HEK293 (cell line): ENCODE results near the gene DHX8.
A peak's percentile ranks its signal among the peaks of the same experiment; 100 is the strongest.

Experiments
- CTCF ChIA-PET: fragments of 350-600 bp; formaldehyde crosslinking; extraction: SDS; loops from one replicate; lab custom pipeline; 2021; ENCODE audit warnings: antibody characterized with exemption; lab: Yijun Ruan, JAX
- POLR2A ChIA-PET: fragments of 300-600 bp; formaldehyde crosslinking; extraction: SDS; loops from one replicate; lab custom pipeline; 2020; ENCODE audit warnings: antibody characterized with exemption, inconsistent platforms; lab: Yijun Ruan, JAX
- H3K27ac ChIP-seq: fragments of 200-500 bp; sonication (Bioruptor generic); 2 replicates; pipeline ENCODE4 v1.5.1; 2014; ENCODE audit warnings: low read depth, low read length, control low read depth, inconsistent platforms; ENCODE audit errors: extremely low read depth
- H3K36me3 ChIP-seq, 2 experiments: fragments of 200-500 bp in 1 of 2; sonication (Bioruptor generic) in 1 of 2; 1 replicate in 1 of 2; 2 replicates in 1 of 2; pipeline ENCODE4 v1.5.1; 2014 to 2017; ENCODE audit warnings: inconsistent platforms in 2 of 2, low read length in 2 of 2; ENCODE audit not compliant: control insufficient read depth in 2 of 2, insufficient read depth in 1 of 2
- H3K4me1 ChIP-seq: fragments of 200-500 bp; sonication (Bioruptor generic); 2 replicates; pipeline ENCODE4 v1.5.1; 2014; ENCODE audit warnings: mild to moderate bottlenecking, low read length, inconsistent platforms; ENCODE audit not compliant: control insufficient read depth, insufficient read depth
- H3K4me3 ChIP-seq: 2 replicates; pipeline ENCODE4 v1.5.1; 2011; ENCODE audit warnings: low read depth, mild to moderate bottlenecking, control low read depth, low read length, moderate library complexity
- H3K9me3 ChIP-seq: fragments of 200-500 bp; sonication (Bioruptor generic); 2 replicates; pipeline ENCODE4 v1.5.1; 2014; ENCODE audit warnings: low read depth, low read length, inconsistent platforms; ENCODE audit not compliant: control insufficient read depth, insufficient read depth
- WT1 ChIP-seq: fragments of 450-650 bp; formaldehyde crosslinking; IDR thresholded peaks from 2 replicates; pipeline ENCODE4 v1.5.1; 2016; ENCODE audit warnings: missing biosample characterization, missing genetic modification characterization
- ZBTB7A ChIP-seq: fragments of 450-650 bp; formaldehyde crosslinking; IDR thresholded peaks from 2 replicates; pipeline ENCODE4 v1.5.1; 2016; ENCODE audit warnings: low read depth, missing biosample characterization, missing genetic modification characterization
- ZNF169 ChIP-seq: fragments of 450-650 bp; formaldehyde crosslinking; IDR thresholded peaks from 2 replicates; pipeline ENCODE4 v1.5.1; 2016; ENCODE audit warnings: missing biosample characterization, missing genetic modification characterization
- ZNF221 ChIP-seq: fragments of 450-650 bp; formaldehyde crosslinking; IDR thresholded peaks from 2 replicates; pipeline ENCODE4 v1.5.1; 2017; ENCODE audit warnings: missing biosample characterization, missing genetic modification characterization, borderline replicate concordance
- ZNF239 ChIP-seq: fragments of 450-650 bp; formaldehyde crosslinking; IDR thresholded peaks from 2 replicates; pipeline ENCODE4 v1.5.1; 2016; ENCODE audit warnings: missing biosample characterization, missing genetic modification characterization
- ZNF248 ChIP-seq: fragments of 450-650 bp; formaldehyde crosslinking; IDR thresholded peaks from 2 replicates; pipeline ENCODE4 v1.5.1; 2017; ENCODE audit warnings: missing biosample characterization, missing genetic modification characterization
- ZNF335 ChIP-seq: fragments of 450-650 bp; formaldehyde crosslinking; conservative IDR thresholded peaks from 2 replicates; pipeline ENCODE4 v1.5.1; 2016; ENCODE audit warnings: missing biosample characterization, missing genetic modification characterization
- ZNF510 ChIP-seq: fragments of 450-650 bp; formaldehyde crosslinking; IDR thresholded peaks from 2 replicates; pipeline ENCODE4 v1.5.1; 2018; ENCODE audit warnings: mild to moderate bottlenecking, missing genetic modification characterization, missing biosample characterization; ENCODE audit not compliant: insufficient replicate concordance
- ZNF623 ChIP-seq: fragments of 450-650 bp; formaldehyde crosslinking; IDR thresholded peaks from 2 replicates; pipeline ENCODE4 v1.5.1; 2016; ENCODE audit warnings: missing biosample characterization, missing genetic modification characterization
- ZNF629 ChIP-seq: fragments of 450-650 bp; formaldehyde crosslinking; IDR thresholded peaks from 2 replicates; pipeline ENCODE4 v1.5.1; 2017; ENCODE audit warnings: missing biosample characterization, missing genetic modification characterization
- ZSCAN16 ChIP-seq: fragments of 450-650 bp; formaldehyde crosslinking; IDR thresholded peaks from 2 replicates; pipeline ENCODE4 v1.5.1; 2016; ENCODE audit warnings: missing biosample characterization, missing genetic modification characterization
- TF ChIP-seq, protein P1 (sequence below): fragments of 450-650 bp; formaldehyde crosslinking; IDR thresholded peaks from 2 replicates; pipeline ENCODE4 v1.5.1; 2016; ENCODE audit warnings: missing biosample characterization, missing genetic modification characterization
- TF ChIP-seq, protein P2 (sequence below): fragments of 450-650 bp; formaldehyde crosslinking; IDR thresholded peaks from 2 replicates; pipeline ENCODE4 v1.5.1; 2016; ENCODE audit warnings: missing biosample characterization, missing genetic modification characterization
- TF ChIP-seq, protein P3 (sequence below): fragments of 450-650 bp; formaldehyde crosslinking; IDR thresholded peaks from 2 replicates; pipeline ENCODE4 v1.5.1; 2016; ENCODE audit warnings: missing biosample characterization, missing genetic modification characterization, low read depth
- TF ChIP-seq, protein P4 (sequence below): fragments of 450-650 bp; formaldehyde crosslinking; IDR thresholded peaks from 2 replicates; pipeline ENCODE4; 2016; ENCODE audit warnings: missing biosample characterization, missing genetic modification characterization
- TF ChIP-seq, protein P5 (sequence below): fragments of 450-650 bp; formaldehyde crosslinking; IDR thresholded peaks from 2 replicates; pipeline ENCODE4 v1.5.1; 2016; ENCODE audit warnings: missing biosample characterization, missing genetic modification characterization, borderline replicate concordance
- TF ChIP-seq, protein P6 (sequence below): fragments of 450-650 bp; formaldehyde crosslinking; IDR thresholded peaks from 2 replicates; pipeline ENCODE4 v1.5.1; 2017; ENCODE audit warnings: missing biosample characterization, missing genetic modification characterization

DHX8 gene

DNA sequence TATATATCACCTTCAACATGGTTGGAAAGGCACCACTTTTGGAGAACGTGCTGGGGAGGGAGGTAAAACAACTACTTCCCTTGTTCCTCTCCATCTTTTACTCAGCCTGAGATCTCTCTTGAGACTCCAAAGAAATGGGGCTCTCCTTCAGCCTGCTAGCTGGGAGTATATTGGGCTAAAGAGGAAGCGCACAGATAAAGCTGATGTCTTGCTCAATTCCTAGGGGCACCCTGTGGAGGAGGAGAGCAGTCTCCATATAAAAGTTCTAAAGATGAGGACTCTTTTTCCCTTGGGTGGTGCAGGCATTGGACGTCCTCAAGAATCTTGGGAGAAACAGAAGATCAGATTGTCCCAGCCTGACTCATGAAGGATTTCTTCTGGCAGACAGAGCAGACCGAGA is 67.0 kb downstream of the DHX8 start (continued):
- TF ChIP-seq, protein P1, sequence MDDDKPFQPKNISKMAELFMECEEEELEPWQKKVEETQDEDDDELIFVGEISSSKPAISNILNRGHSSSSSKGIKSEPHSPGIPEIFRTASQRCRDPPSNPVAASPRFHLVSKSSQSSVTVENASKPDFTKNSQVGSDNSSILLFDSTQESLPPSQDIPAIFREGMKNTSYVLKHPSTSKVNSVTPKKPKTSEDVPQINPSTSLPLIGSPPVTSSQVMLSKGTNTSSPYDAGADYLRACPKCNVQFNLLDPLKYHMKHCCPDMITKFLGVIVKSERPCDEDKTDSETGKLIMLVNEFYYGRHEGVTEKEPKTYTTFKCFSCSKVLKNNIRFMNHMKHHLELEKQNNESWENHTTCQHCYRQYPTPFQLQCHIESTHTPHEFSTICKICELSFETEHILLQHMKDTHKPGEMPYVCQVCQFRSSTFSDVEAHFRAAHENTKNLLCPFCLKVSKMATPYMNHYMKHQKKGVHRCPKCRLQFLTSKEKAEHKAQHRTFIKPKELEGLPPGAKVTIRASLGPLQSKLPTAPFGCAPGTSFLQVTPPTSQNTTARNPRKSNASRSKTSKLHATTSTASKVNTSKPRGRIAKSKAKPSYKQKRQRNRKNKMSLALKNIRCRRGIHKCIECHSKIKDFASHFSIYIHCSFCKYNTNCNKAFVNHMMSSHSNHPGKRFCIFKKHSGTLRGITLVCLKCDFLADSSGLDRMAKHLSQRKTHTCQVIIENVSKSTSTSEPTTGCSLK (tag by site-specific recombination) = no peak
- no peak for TF ChIP-seq ZNF510 (tag by site-specific recombination)
- TF ChIP-seq, protein P2, sequence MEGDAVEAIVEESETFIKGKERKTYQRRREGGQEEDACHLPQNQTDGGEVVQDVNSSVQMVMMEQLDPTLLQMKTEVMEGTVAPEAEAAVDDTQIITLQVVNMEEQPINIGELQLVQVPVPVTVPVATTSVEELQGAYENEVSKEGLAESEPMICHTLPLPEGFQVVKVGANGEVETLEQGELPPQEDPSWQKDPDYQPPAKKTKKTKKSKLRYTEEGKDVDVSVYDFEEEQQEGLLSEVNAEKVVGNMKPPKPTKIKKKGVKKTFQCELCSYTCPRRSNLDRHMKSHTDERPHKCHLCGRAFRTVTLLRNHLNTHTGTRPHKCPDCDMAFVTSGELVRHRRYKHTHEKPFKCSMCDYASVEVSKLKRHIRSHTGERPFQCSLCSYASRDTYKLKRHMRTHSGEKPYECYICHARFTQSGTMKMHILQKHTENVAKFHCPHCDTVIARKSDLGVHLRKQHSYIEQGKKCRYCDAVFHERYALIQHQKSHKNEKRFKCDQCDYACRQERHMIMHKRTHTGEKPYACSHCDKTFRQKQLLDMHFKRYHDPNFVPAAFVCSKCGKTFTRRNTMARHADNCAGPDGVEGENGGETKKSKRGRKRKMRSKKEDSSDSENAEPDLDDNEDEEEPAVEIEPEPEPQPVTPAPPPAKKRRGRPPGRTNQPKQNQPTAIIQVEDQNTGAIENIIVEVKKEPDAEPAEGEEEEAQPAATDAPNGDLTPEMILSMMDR (tag by site-specific recombination) = no peak
- no peak for TF ChIP-seq WT1
- TF ChIP-seq ZNF248 (tag by site-specific recombination) = no peak
- TF ChIP-seq, protein P3, sequence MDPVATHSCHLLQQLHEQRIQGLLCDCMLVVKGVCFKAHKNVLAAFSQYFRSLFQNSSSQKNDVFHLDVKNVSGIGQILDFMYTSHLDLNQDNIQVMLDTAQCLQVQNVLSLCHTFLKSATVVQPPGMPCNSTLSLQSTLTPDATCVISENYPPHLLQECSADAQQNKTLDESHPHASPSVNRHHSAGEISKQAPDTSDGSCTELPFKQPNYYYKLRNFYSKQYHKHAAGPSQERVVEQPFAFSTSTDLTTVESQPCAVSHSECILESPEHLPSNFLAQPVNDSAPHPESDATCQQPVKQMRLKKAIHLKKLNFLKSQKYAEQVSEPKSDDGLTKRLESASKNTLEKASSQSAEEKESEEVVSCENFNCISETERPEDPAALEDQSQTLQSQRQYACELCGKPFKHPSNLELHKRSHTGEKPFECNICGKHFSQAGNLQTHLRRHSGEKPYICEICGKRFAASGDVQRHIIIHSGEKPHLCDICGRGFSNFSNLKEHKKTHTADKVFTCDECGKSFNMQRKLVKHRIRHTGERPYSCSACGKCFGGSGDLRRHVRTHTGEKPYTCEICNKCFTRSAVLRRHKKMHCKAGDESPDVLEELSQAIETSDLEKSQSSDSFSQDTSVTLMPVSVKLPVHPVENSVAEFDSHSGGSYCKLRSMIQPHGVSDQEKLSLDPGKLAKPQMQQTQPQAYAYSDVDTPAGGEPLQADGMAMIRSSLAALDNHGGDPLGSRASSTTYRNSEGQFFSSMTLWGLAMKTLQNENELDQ = no peak
- no peak for TF ChIP-seq ZNF623
- TF ChIP-seq, protein P4, sequence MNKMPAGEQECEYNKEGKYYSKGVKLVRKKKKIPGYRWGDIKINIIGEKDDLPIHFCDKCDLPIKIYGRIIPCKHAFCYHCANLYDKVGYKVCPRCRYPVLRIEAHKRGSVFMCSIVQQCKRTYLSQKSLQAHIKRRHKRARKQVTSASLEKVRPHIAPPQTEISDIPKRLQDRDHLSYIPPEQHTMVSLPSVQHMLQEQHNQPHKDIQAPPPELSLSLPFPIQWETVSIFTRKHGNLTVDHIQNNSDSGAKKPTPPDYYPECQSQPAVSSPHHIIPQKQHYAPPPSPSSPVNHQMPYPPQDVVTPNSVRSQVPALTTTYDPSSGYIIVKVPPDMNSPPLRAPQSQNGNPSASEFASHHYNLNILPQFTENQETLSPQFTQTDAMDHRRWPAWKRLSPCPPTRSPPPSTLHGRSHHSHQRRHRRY (tag by site-specific recombination) = no peak

DNA sequence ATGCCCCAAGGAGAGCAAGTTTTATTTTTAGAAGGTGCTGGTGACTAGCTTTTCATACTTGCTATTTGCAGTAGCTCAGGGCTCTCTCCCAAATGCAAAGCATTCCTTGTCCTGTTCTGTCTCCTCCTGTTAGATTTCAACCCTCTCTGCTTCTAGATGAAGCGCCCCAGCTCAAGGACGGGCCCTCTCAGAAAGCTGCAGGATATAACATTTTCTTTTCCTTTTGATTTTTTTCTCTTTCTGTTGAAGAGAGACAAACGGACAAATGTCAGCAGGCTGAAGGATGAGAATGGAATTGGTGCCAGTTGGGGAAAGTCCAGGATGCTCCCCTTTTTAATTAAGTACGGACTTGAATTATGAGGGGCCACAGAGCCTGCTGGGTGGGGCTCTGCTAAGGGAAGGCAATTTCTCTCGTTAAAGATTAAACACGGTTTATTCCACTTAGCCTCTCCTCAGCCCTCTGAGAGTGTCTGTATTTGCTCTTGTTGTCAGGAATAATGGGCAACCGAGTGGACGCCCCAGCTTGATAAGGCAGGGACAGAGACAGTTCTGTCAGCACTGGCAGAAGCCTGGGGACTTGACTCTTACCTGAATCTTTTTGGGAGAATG is 68.6 kb downstream of the DHX8 start:
- H3K9me3 ChIP-seq = no peaks in the 10 kb centered on the region
- H3K4me1 ChIP-seq = peaks cover 15% of the 10 kb centered on the region
- ChIA-PET CTCF (interaction anchor here (0.6 to 1.4 kb wide), 6 partner anchors 18 to 142 kb away, joined by 3 to 9 read pairs (median 3); partner anchors contain the start of gene DHX8), POLR2A (interaction anchor here (0.7 to 1.4 kb wide), 2 partner anchors 21 to 412 kb away, joined by 4 read pairs; no protein-coding TSS in a partner anchor)
- H3K36me3 ChIP-seq = no peaks in the 10 kb centered on the region
- H3K4me3 ChIP-seq = no peak overlapping the region
- no peak for TF ChIP-seq ZNF239 (tag by site-specific recombination)
- 0 out of 2 replicates have a peak, but pooled peaks have one; percentile 12 for TF ChIP-seq ZNF335 (tag by site-specific recombination)
- no peak overlapping the region for H3K27ac ChIP-seq

DNA sequence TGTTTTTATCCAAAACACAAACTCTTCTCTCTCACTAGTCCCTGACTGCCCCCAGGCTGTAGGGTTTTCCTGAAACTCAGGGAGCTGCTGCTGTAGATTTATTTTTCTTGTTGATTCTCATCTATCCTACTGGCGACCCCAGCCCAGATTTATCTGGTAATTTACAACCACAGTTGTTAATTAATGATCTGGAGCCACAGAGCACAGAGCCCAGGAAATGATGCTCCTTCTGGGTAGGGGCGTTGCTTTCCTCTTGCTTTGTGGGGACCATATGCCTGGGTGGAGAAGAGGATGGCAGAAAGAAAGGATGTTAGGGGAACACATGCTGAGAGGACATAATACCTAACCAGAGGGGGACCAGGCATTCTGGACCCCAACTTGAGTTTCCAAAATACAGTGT is 69.8 kb downstream of the DHX8 start:
- ChIA-PET POLR2A (no interaction called here), CTCF (interaction anchor here (0.7 to 1.4 kb wide), 4 partner anchors 23 to 325 kb away, joined by 4 to 5 read pairs (median 4); no protein-coding TSS in a partner anchor)
- no peak for TF ChIP-seq ZSCAN16 (tag by site-specific recombination)
- TF ChIP-seq, protein P5, sequence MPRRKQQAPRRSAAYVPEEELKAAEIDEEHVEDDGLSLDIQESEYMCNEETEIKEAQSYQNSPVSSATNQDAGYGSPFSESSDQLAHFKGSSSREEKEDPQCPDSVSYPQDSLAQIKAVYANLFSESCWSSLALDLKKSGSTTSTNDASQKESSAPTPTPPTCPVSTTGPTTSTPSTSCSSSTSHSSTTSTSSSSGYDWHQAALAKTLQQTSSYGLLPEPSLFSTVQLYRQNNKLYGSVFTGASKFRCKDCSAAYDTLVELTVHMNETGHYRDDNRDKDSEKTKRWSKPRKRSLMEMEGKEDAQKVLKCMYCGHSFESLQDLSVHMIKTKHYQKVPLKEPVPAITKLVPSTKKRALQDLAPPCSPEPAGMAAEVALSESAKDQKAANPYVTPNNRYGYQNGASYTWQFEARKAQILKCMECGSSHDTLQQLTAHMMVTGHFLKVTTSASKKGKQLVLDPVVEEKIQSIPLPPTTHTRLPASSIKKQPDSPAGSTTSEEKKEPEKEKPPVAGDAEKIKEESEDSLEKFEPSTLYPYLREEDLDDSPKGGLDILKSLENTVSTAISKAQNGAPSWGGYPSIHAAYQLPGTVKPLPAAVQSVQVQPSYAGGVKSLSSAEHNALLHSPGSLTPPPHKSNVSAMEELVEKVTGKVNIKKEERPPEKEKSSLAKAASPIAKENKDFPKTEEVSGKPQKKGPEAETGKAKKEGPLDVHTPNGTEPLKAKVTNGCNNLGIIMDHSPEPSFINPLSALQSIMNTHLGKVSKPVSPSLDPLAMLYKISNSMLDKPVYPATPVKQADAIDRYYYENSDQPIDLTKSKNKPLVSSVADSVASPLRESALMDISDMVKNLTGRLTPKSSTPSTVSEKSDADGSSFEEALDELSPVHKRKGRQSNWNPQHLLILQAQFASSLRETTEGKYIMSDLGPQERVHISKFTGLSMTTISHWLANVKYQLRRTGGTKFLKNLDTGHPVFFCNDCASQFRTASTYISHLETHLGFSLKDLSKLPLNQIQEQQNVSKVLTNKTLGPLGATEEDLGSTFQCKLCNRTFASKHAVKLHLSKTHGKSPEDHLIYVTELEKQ (tag by site-specific recombination) = no peak
- no peak for TF ChIP-seq ZNF629 (tag by site-specific recombination)
- TF ChIP-seq ZNF169 (tag by site-specific recombination) = no peak
- TF ChIP-seq, protein P6, sequence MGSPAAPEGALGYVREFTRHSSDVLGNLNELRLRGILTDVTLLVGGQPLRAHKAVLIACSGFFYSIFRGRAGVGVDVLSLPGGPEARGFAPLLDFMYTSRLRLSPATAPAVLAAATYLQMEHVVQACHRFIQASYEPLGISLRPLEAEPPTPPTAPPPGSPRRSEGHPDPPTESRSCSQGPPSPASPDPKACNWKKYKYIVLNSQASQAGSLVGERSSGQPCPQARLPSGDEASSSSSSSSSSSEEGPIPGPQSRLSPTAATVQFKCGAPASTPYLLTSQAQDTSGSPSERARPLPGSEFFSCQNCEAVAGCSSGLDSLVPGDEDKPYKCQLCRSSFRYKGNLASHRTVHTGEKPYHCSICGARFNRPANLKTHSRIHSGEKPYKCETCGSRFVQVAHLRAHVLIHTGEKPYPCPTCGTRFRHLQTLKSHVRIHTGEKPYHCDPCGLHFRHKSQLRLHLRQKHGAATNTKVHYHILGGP = no peak
- TF ChIP-seq ZBTB7A (tag by site-specific recombination) = no peak
- TF ChIP-seq ZNF221 (tag by site-specific recombination) = no peak
- H3K36me3 ChIP-seq = no peaks in the 10 kb centered on the region
- no peaks in the 10 kb centered on the region for H3K9me3 ChIP-seq
- H3K4me3 ChIP-seq = no peak overlapping the region
- peaks cover 15% of the 10 kb centered on the region for H3K4me1 ChIP-seq
- H3K27ac ChIP-seq = no peak overlapping the region; the same call in 1 of the 2 replicates
